SK-MEL-5 (cell line): ENCODE data around the gene NT5C1A. TPM values are rescaled to one million over a fixed set of nuclear protein-coding genes. Genes with fewer than 3 reads are reported as not detected.
A peak's percentile ranks its signal among the peaks of the same experiment; 100 is the strongest.

Experiments
- DNase-seq: peaks from one replicate; pipeline ENCODE4 v3.0.0-alpha.2; 2016; ENCODE audit warnings: low read depth, low spot score
- in situ Hi-C: cut with HindIII; loops from 2 replicates; pipeline ENCODE4 v1.10.0; 2016; ENCODE audit warnings: low sequenced_read_pairs, high pct_unique_total_duplicates, low pct_unique_long_range_greater_than_20kb
- total RNA-seq: library from RNA; depleted of rRNA; stranded (reverse); fragments of >200 nt; shearing (Covaris generic); gene quantifications from 2 replicates; pipeline ENCODE4 v1.2.3, GENCODE V29; 2014

The NT5C1A gene
- total RNA-seq, 1 experiment from 2014 or later: 0.13 TPM

DNA sequence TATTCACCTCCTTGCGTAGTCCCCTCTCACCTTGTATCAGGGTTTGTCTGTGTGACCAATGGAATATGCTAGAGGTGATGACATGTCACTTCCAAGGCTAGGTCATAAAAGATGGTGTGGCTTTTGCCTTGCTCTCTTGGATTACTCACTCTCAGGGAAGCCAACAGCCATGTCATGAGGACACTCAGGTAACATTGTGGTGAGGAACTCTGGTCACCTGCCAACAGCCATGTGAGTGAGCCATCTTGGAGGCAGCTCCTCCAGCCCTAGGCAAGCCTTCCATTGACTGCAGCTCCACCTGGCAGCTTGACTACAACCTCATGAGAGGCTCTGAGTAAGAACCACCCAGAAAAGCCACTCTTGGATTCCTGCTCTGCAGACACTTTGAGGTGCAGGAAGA, 21.5 kb downstream of the NT5C1A start:
- in situ Hi-C loops: no loop called here
- no peak for DNase-seq

DNA sequence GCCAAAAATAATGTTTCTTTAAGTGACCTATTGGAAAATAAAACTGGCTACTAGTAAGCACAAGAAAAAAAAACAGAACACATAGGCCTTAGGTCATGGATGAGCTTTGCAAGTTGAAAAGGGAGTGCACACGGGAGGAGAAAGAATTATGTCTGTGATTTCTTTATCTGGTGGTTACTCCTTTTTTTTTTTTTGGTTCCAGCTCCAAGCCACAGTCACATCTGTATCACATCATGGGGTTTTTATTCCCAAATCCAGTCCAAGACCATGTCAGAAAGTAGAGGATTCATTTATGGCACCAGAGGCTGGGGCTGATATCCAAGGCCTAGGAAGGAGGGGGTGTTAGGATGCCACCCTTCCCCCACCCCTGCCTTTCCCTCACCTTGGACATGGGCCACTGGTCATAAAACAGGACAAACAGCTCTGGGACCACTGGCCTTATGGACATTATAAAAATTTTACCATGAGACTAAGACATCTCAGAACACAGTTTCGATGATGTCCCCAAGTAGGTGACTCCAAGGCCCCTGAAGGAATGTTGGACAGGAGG, 22.2 kb downstream of the NT5C1A start:
- in situ Hi-C loops: no loop called here

GRCh38 chr1:39648496-39648895, 23.4 kb downstream of the NT5C1A start:
- in situ Hi-C loops: no loop called here
- no peak for DNase-seq

More for the DNA sequence above, 22.2 kb downstream of the NT5C1A start:
- no peak for DNase-seq

- in situ Hi-C loops: no loop called here
- DNase-seq: no peak
Observed at GRCh38 chr1:39647247-39647646, 24.7 kb downstream of the NT5C1A start.

DNA sequence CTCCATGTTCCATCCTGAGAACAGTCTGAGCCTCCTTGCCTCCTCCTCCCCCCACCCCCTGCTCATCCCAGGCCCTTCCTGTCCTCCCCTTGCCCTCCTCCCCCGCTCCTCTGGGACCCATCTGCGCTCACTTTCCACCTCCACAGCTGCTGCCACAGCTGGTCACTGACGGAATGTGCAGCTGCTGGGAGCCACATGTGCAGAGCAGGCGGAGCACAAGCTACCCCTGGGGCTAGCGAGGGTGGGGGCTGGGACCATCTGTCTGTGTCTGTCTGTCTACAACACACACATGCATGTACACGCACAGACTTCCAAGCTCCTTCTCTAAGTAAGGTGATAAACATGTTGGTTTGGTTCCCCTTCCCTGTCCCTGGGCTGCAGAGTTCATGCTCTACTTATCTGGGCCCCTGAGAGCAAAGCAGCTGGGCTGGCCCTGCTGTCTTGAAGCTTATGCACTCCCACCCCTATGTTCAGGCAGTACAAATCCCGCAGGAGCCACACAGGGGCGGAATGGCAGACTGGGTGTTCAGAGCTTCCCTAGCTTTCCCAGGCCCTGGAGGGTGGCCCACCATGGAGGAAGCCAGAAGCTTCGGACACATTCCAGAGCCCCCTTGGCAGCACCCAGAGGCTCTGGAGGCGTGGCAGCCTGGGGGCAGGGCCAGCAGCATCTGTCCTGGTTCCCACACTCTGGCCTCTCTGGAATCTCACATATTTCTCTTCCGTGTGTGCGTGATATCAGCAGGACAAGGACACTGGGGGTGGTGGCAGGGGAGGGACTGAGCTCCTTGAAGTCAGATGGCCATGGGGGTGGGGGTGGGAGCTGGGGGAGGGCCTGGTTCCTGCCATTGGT, 25.4 kb downstream of the NT5C1A start:
- DNase-seq: peak; percentile 43
- in situ Hi-C loops: no loop called here

DNA sequence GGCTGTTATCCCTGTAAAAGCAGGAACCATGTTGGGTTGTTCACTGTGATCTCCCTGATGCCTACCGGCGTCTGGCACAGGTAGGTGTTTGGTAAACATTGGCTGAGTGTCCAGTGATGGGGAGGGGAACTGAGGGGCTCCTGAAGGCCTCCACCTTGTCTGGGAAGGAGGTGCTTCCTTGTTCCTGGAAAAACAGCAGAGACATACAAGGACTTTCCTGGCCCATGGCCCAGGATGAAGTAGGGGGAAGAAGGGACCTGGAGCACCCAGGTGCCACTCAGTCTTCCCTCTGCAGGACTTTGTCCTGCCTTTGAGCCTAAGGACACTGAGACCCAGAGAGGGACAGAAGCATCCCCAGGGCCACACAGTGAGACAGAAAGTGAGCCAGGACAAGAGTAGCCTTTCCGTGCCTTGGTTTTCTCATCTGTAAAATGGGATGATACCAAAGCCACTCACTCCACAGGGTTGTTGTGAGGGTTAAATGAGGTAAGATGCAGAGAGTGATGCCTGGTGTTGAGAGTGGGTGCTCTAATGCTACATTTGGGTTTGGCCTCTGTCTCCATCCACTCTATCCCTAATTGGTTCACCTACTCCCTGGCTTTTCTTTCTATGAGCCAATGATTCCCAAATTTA, 26.4 kb downstream of the NT5C1A start:
- in situ Hi-C loops: no loop called here
- DNase-seq: no peak

GRCh38 chr1:39643705-39644104, 28.2 kb downstream of the NT5C1A start:
- in situ Hi-C loops: no loop called here
- DNase-seq: no peak

DNA sequence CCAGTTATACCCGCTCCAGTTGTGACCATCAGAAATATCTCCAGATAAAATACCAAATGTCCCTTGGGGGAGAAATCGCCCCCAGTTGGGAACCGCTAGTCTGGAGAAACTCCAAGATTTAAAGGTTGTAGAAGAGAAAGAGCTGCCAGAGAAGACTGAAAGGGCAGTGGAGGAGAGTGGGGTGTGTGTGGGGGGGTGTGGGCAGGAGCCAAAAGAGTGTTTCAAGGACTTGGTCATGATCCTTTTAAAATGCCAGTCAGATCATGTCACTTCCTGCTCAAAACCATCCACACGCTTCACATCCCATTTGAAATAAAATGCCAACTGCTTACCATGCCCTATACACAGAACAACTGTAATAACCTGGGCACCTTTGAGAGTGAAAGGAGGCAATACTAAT, 29.1 kb downstream of the NT5C1A start:
- peak; percentile 20 for DNase-seq
- in situ Hi-C loops: no loop called here

- DNase-seq: no peak
- in situ Hi-C loops: no loop called here
Observed at GRCh38 chr1:39640861-39641260, 31.0 kb downstream of the NT5C1A start.

- in situ Hi-C loops: no loop called here
- DNase-seq: no peak
Observed at GRCh38 chr1:39639305-39640130, 32.4 kb downstream of the NT5C1A start, which contains the start of gene HEYL. TSS of gene HEYL (minus strand) at chr1:39639643. CDS start at chr1:39639625, 18 bp downstream.

GRCh38 chr1:39638965-39639304, 33.0 kb downstream of the NT5C1A start:
- no peak for DNase-seq
- in situ Hi-C loops: no loop called here

DNA sequence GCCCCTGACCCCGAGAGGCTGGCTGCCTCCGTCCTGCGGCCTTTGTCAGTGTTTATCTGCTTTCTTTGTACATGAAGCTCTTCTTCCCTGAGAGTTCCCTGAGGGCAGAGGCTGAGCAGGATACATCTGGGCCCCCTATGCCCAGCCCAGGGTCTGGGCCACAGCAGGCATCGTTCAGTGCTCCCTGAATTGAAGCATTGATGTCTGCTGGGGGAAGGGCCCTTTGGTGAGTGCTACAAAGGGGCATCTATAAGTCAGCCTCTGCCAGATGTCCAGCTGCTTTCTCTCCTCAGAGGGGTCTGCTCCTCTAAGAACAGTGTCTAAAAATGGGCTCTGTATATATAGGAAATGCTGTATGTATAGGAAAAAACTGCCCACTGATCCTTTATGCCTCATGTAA, 34.5 kb downstream of the NT5C1A start:
- DNase-seq: peak; percentile 36
- in situ Hi-C loops: no loop called here

DNA sequence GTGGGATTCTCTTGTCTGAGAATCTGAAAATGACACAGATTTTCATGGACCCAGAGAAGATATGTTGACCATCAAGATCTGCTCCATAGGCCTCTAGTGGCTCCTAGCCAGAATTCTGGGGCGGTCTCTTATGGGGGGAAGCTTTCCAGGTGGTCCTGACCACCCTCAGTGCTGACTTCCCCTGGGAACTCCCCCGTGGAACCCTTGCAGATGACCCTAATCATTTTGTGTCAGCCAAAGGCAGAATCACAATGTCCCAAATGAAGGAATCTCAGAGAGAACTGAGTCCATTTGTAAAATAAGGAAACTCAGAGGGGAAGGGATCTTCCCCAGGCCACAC, 36.1 kb downstream of the NT5C1A start:
- no peak for DNase-seq
- in situ Hi-C loops: no loop called here

DNA sequence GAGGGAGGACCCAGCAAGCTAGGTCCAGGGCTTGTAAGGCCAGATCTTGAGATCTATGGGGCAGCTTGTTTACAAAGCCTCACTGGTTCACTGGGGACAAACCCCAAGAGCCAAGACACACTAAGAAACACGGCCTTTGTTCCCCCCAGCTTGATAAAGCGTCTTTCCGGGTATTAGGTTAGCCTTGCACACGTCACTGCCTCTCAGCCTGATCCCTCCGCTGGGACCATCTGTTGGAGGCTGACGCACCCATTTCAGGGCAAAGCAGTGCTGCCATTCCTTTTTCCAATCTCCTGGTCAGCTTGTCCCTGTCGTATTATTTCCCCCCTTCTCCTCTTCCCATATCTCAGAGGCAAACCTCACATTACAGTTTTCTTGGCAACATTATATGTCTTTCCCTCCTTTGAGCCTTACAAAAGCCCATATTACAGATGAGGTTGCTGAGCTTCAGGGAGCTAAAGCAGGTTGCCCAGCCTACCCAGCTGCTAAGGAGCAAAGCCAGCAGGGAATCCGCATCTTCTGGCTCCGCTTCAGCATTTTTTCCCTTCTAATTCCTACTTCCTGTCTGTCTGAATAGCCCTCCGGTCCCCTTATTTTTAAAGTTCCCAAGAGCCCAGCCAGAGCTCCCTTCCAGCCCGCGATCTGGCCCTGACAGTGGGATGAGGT, 36.6 kb downstream of the NT5C1A start:
- DNase-seq: no peak
- in situ Hi-C loops: no loop called here

DNA sequence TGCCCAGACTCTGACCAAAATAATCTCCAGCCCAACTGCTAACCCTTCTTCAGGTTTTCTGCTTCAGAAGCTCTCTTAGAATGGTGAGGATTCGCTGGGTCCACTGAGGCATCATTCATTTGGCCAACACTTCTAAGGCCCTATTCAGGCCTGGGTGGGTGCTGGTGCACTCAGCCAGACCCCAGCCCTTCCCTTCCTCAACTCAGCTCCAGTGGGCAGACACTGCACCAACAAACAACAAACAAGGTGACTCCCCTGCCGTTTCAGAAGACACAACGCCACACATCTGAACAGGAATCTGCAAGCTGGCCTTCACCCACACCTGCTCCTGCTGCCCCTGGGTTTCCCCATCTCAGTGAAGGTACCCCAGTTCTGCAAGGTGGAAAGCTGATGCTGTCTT, 38.5 kb downstream of the NT5C1A start:
- DNase-seq: no peak
- in situ Hi-C loops: no loop called here

- in situ Hi-C loops: no loop called here
- DNase-seq: no peak
Observed at GRCh38 chr1:39632682-39633417, 39.1 kb downstream of the NT5C1A start.

GRCh38 chr1:39632323-39632681, 39.6 kb downstream of the NT5C1A start:
- in situ Hi-C loops: no loop called here

More at GRCh38 chr1:39632323-39632681, 39.6 kb downstream of the NT5C1A start:
- no peak for DNase-seq
